Stimulated activated CD8-positive, alpha-beta memory T cell treated with anti-CD3 and anti-CD28 coated beads, Interleukin-4, amount 100 ng/mL, for 48 hours (primary cell): Measurements from ENCODE around the gene CCDC85C.

Experiments used
- DNase-seq: peaks from one replicate; pipeline ENCODE4 v3.0.0-alpha.2; 2020

Gene CCDC85C

GRCh38 chr14:99570544-99571302 is 33.3 kb downstream of the CCDC85C start:
- DNase-seq: no peak

- no peak for DNase-seq
Observed at GRCh38 chr14:99569725-99570543, 34.1 kb downstream of the CCDC85C start.

GRCh38 chr14:99568567-99569560 is 35.1 kb downstream of the CCDC85C start:
- DNase-seq: no peak

GRCh38 chr14:99566390-99567354 is 37.3 kb downstream of the CCDC85C start:
- DNase-seq: no peak

GRCh38 chr14:99566009-99566389 is 38.0 kb downstream of the CCDC85C start:
- no peak for DNase-seq

GRCh38 chr14:99565383-99565782 is 38.6 kb downstream of the CCDC85C start:
- no peak for DNase-seq

GRCh38 chr14:99564926-99565259 is 39.1 kb downstream of the CCDC85C start:
- DNase-seq: no peak

GRCh38 chr14:99564256-99564925 is 39.6 kb downstream of the CCDC85C start:
- DNase-seq: no peak

GRCh38 chr14:99563749-99564129 is 40.3 kb downstream of the CCDC85C start:
- DNase-seq: no peak

- DNase-seq: no peak
Observed at GRCh38 chr14:99562856-99563748, 40.9 kb downstream of the CCDC85C start.

- no peak for DNase-seq
Observed at GRCh38 chr14:99561864-99562263, 42.1 kb downstream of the CCDC85C start.

- no peak for DNase-seq
Observed at GRCh38 chr14:99560922-99561683, 42.9 kb downstream of the CCDC85C start.

GRCh38 chr14:99560403-99560802 is 43.6 kb downstream of the CCDC85C start:
- DNase-seq: no peak

GRCh38 chr14:99559286-99559990 is 44.6 kb downstream of the CCDC85C start:
- no peak for DNase-seq

GRCh38 chr14:99556134-99556791 is 47.7 kb downstream of the CCDC85C start:
- no peak for DNase-seq

- no peak for DNase-seq
Observed at GRCh38 chr14:99554757-99555531, 49.1 kb downstream of the CCDC85C start.

GRCh38 chr14:99554184-99554583 is 49.8 kb downstream of the CCDC85C start:
- DNase-seq: no peak
